Glutamatergic neuron (in vitro differentiated cells): ENCODE measurements around the gene CYP26A1. TPM values are rescaled to one million over a fixed set of nuclear protein-coding genes. Genes with fewer than 3 reads are reported as not detected.

Experiments
- DNase-seq: peaks from one replicate; pipeline ENCODE4 v3.0.0; 2022
- H3K27ac Mint-ChIP-seq: one replicate; pipeline ENCODE4 v1.8.0; 2020; ENCODE audit warnings: mild to moderate bottlenecking, mixed read lengths, inconsistent platforms; ENCODE audit not compliant: unreplicated experiment
- H3K27me3 Mint-ChIP-seq: one replicate; pipeline ENCODE4 v1.8.0; 2020; ENCODE audit warnings: mild to moderate bottlenecking, moderate library complexity, mixed read lengths, inconsistent platforms; ENCODE audit not compliant: unreplicated experiment
- H3K36me3 Mint-ChIP-seq: one replicate; pipeline ENCODE4 v1.8.0; 2020; ENCODE audit warnings: mild to moderate bottlenecking, mixed read lengths, inconsistent platforms; ENCODE audit not compliant: unreplicated experiment
- H3K4me1 Mint-ChIP-seq: one replicate; pipeline ENCODE4 v1.8.0; 2020; ENCODE audit warnings: mild to moderate bottlenecking, low read depth, mixed read lengths, inconsistent platforms; ENCODE audit not compliant: unreplicated experiment
- H3K4me3 Mint-ChIP-seq: one replicate; pipeline ENCODE4 v1.8.0; 2020; ENCODE audit warnings: mild to moderate bottlenecking, mixed read lengths, inconsistent platforms; ENCODE audit not compliant: unreplicated experiment
- H3K9me3 Mint-ChIP-seq: one replicate; pipeline ENCODE4 v1.8.0; 2020; ENCODE audit warnings: mild to moderate bottlenecking, moderate library complexity, mixed read lengths, inconsistent platforms; ENCODE audit not compliant: unreplicated experiment
- total RNA-seq: library from RNA; stranded (reverse); fragmentation: NEBNext Ultra II Directional; extraction: Animal tissue kit (Norgen Biotek cat#: 25700); gene quantifications from one replicate; pipeline ENCODE4 v1.2.1, GENCODE V29; 2021; ENCODE audit not compliant: unreplicated experiment
- TF ChIP-seq, protein P1 (sequence below): fragments of 200-600 bp; sonication (generic); IDR thresholded peaks from one replicate; pipeline ENCODE4 v1.5.0; 2021; ENCODE audit not compliant: partially characterized antibody, unreplicated experiment

Gene CYP26A1
- total RNA-seq, 1 donor from 2014 or later = 4.2 TPM

DNA sequence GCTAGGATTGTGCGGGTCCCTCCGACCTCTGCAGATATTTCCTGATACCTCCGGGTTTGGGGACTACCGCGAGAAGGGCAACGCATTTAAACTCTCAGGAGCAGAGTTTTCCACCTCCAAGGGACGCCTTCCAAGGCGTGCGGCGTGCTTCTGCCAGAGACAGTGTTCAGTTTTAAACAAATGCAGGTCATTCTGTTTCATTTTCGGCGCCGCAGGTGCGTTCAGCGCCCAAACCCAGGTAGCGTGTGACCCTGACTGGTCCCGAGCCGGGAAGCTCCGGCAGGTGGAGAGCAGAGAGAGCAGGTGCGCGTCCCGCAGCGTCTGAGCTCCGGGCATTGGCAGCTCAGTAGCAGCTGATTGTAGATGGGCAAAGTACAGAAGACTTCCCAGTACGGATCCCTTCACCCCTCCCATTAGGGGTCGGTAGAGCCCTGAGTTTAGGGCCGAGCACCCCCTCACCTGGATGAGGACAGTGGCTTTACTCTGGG is 1.4 kb upstream of the CYP26A1 start:
- TF ChIP-seq, protein P1, sequence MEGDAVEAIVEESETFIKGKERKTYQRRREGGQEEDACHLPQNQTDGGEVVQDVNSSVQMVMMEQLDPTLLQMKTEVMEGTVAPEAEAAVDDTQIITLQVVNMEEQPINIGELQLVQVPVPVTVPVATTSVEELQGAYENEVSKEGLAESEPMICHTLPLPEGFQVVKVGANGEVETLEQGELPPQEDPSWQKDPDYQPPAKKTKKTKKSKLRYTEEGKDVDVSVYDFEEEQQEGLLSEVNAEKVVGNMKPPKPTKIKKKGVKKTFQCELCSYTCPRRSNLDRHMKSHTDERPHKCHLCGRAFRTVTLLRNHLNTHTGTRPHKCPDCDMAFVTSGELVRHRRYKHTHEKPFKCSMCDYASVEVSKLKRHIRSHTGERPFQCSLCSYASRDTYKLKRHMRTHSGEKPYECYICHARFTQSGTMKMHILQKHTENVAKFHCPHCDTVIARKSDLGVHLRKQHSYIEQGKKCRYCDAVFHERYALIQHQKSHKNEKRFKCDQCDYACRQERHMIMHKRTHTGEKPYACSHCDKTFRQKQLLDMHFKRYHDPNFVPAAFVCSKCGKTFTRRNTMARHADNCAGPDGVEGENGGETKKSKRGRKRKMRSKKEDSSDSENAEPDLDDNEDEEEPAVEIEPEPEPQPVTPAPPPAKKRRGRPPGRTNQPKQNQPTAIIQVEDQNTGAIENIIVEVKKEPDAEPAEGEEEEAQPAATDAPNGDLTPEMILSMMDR = no peak
- peaks cover 15% of the 10 kb centered on the region for H3K9me3 Mint-ChIP-seq
- peaks cover 45% of the 10 kb centered on the region for H3K27me3 Mint-ChIP-seq
- H3K4me1 Mint-ChIP-seq = peaks cover 7% of the 10 kb centered on the region
- H3K36me3 Mint-ChIP-seq = no peaks in the 10 kb centered on the region
- peak overlapping the region; percentile 61 for H3K4me3 Mint-ChIP-seq
- DNase-seq = no peak
- H3K27ac Mint-ChIP-seq = no peak overlapping the region

DNA sequence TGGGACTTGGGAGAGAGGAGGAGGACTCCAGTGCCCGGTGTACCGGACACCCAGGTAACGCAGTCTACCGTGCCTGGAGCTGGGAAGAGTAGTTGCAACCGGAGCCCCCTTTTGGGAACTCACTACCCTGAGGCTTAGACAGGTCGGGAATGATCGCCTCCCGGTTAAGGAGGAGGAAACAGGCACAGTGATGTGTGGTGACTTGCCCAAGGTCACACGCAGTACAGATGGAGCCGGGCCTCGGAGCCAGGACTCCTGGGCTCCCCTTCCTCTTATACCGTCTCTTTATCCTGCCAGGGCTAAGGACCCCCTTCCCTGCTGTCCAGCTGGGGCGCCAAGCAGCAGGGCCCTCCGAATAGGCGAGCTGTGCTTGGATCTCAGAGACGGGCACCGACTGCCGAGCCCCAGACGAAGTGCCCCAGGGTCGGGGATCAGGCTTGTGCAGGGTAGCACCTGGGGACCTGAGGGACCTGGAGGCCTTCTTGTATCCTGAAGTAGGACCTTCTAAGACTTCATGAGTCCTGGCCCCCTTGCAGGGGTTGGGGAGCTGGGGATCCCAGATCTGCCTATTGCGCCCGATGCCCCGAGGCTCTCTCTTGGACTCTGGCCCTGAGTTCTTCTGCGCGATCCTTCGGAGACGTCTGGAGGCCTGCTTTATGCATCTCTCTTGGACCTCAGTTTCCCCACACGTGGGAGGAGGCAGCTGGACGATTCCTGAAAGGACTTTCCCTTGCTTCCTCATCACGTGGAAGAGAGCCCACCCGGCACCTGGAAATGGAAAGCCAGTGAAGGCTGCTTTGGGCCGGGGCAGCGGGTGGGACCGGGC is 767 bp upstream of the CYP26A1 start:
- H3K36me3 Mint-ChIP-seq = no peaks in the 10 kb centered on the region
- H3K4me1 Mint-ChIP-seq = peaks cover 7% of the 10 kb centered on the region
- TF ChIP-seq, protein P1 = no peak
- H3K27me3 Mint-ChIP-seq = peaks cover 39% of the 10 kb centered on the region
- H3K9me3 Mint-ChIP-seq = peaks cover 8% of the 10 kb centered on the region
- H3K4me3 Mint-ChIP-seq = peak overlapping the region; percentile 64
- no peak for DNase-seq
- H3K27ac Mint-ChIP-seq = no peak overlapping the region

DNA sequence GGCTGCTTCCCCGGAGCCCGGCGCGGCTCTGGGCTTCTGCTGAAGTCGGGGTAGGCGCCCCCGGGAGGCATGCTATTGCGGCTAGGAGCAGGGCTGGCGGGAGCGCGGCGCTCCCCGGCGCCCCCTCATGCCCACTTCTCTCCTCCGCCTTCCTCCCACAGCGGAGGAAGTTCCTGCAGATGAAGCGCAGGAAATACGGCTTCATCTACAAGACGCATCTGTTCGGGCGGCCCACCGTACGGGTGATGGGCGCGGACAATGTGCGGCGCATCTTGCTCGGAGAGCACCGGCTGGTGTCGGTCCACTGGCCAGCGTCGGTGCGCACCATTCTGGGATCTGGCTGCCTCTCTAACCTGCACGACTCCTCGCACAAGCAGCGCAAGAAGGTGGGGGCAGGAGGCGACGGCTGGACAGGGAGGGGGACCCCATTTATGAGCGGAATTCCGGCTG is 479 bp downstream of the CYP26A1 start:
- Mint-ChIP-seq H3K27ac (no peak overlapping the region), H3K27me3 (peaks cover 33% of the 10 kb centered on the region), H3K4me1 (peaks cover 4% of the 10 kb centered on the region), H3K9me3 (peaks cover 8% of the 10 kb centered on the region), H3K4me3 (peak overlapping the region; percentile 90), H3K36me3 (no peaks in the 10 kb centered on the region)
- peak; percentile 45 for DNase-seq
- TF ChIP-seq, protein P1 = no peak

DNA sequence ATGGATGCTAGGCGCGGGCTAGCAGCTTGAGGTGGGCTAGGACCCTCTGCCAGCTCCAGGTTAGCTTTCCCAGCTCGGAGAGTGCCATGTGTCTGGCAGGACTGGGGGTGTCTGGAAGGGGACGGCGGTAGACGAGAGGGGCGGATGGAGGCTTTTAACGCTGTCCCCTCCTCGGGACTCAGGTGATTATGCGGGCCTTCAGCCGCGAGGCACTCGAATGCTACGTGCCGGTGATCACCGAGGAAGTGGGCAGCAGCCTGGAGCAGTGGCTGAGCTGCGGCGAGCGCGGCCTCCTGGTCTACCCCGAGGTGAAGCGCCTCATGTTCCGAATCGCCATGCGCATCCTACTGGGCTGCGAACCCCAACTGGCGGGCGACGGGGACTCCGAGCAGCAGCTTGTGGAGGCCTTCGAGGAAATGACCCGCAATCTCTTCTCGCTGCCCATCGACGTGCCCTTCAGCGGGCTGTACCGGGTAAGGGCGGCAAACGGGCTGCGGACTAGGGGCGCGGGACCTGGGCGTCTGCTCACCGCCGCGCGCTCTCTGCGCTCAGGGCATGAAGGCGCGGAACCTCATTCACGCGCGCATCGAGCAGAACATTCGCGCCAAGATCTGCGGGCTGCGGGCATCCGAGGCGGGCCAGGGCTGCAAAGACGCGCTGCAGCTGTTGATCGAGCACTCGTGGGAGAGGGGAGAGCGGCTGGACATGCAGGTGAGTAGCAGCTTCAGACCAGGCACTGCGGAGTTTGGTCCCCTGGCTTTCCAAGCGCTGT is 1.1 kb downstream of the CYP26A1 start:
- no peaks in the 10 kb centered on the region for H3K36me3 Mint-ChIP-seq
- peak; percentile 42 for DNase-seq
- H3K4me3 Mint-ChIP-seq = peak overlapping the region; percentile 90
- peaks cover 4% of the 10 kb centered on the region for H3K4me1 Mint-ChIP-seq
- no peak overlapping the region for H3K27ac Mint-ChIP-seq
- H3K9me3 Mint-ChIP-seq = peaks cover 8% of the 10 kb centered on the region
- TF ChIP-seq, protein P1 = no peak
- peaks cover 32% of the 10 kb centered on the region for H3K27me3 Mint-ChIP-seq
